HG02885 (cell line): ENCODE results near the gene OPTC.
"Not testable (repeated sequence)": the region's sequence is repeated elsewhere in the genome, so short reads cannot be mapped to it uniquely, and the experiment has no call there.

Experiments
- ATAC-seq: cut with Tn5 transposase; IDR thresholded peaks from one replicate; pipeline ENCODE4 v1.9.1; 2021; ENCODE audit warnings: mild to moderate bottlenecking; ENCODE audit not compliant: unreplicated experiment, poor library complexity

OPTC gene

DNA sequence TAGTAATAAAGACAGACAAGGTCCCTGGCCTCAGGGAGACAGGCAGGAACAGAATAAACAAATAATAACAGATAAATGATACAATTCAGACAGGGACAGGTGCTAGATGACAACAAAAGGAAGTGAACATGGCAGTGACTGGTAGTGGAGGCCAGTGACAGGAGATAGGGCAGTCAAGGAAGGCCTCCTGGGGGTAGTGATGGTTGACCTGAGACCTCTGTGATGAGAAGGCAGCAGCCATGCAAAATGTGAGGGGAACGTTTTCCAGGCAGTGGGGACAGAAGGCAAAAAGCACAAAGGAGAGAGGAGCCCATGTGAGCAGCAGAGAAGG lies 18.5 kb downstream of the OPTC start:
- ATAC-seq: no peak

DNA sequence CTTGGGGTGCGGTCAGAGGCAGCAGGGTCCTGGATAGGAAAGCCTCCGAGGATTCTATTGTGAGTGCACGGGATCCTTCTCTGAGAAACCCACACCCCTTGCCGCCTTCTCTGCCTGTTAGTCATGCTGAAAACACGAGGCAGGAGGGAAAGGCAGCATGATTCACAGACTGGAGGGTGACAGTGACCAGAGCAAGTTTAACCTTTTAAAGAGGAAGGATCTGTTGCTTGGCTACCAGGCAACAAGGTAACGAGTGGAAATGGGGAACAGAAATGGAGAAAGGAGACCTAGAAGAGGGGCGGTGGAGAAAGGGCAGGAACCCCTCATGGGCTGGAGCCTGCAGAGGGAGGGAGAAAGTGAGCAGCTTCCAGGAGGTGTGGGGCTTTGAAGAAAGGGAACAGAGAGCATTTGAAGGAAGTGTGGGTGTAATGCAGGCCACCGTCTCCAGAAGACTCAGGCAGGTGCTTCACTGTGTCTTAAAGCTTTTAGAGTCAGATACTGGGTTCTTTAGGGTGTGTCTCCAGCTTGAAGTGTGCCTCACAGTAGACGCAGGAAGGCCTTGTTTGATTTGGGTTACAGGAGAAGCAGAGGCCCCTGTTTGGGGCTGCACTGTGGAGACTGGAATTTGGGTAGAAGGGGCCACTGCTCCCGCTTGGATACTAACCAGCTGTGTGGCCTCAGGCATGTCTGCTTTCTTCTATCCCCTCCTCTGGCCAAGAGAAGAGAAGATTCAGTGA lies 19.1 kb downstream of the OPTC start:
- ATAC-seq: no peak

GRCh38 chr1:203513585-203514031 lies 19.7 kb downstream of the OPTC start:
- no peak for ATAC-seq

DNA sequence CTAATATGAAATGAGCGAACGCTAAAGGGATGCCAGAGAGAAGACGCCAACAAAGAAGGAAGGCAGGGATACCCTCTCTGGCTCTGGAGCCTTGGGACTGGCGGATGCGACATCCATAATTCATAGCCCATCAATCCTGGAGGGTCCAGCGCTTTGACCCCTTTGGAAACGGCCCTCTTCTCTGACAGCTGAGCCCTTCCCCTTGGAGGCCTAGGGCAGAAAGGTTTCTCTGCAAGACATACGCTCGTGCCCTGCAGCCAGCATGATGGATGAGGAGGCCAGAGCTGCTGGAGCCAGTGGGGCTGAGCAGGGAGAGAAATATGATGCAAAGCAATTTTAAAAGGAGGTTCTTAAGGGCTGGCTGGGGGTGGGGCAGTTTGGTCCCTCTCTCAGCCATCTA lies 22.2 kb downstream of the OPTC start:
- ATAC-seq: no peak

- ATAC-seq: no peak
Measured at GRCh38 chr1:203516906-203517305, 23.0 kb downstream of the OPTC start.

GRCh38 chr1:203517426-203518110 lies 23.6 kb downstream of the OPTC start:
- no peak for ATAC-seq

GRCh38 chr1:203518139-203518538 lies 24.2 kb downstream of the OPTC start:
- not testable (repeated sequence) for ATAC-seq

DNA sequence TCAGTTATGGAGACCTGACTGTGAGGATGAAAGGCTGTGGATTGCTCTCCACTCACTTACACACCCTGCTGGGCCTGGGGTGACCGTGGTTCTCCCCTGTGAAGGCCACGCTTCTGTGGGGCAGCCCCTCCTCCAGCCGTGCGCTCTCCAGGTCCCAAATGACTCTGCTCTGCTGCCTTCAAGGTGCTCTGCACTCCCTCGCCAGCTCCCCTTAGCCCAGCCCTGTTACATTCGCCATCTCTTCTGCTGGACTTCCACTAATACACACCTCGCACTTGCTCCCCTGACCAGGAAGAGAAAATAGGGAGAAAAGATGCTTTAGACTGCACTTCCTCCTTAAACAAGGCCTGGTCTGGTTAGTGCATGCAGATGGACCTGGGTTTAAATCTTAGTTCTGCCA lies 24.6 kb downstream of the OPTC start:
- no peak for ATAC-seq

DNA sequence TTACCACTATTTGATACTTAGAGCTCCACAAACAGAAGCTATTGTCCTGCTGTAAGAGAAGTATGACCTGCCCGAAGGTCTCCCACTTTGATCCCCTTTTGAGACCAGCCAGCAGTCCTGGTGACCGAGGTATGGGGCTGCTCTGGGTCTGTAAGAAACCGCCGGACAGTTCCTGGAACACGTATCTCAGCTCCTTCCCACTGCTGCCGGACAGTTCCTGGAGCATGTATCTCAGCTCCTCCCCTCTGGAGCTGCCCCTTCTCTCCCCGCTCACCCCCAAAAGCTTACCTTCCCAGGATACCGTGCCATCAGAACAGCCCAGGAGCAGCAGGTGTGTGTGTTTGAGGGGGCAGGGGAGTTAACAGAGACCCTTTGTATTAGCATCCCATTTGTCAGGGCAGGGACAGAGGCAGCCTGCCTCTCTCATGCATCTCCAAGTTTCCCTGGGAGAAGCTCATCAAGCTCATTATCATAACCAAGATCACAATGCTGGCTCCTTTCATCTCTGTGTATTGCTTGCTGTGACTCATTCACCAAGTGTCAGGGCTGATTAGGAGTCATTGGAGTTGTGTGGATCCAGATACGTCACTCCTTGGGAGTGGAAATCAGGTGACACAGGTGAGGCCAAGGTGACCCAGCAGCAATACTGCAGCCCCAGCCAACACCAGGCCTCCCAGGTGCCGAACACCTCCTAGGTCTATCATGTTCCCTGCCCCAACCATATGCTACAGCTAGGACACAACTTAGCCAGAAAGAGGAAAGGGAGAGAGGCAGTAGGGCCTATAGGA lies 25.3 kb downstream of the OPTC start:
- no peak for ATAC-seq

GRCh38 chr1:203519896-203520295 lies 25.9 kb downstream of the OPTC start:
- no peak for ATAC-seq

- no peak for ATAC-seq
Measured at GRCh38 chr1:203520315-203520714, 26.4 kb downstream of the OPTC start.

DNA sequence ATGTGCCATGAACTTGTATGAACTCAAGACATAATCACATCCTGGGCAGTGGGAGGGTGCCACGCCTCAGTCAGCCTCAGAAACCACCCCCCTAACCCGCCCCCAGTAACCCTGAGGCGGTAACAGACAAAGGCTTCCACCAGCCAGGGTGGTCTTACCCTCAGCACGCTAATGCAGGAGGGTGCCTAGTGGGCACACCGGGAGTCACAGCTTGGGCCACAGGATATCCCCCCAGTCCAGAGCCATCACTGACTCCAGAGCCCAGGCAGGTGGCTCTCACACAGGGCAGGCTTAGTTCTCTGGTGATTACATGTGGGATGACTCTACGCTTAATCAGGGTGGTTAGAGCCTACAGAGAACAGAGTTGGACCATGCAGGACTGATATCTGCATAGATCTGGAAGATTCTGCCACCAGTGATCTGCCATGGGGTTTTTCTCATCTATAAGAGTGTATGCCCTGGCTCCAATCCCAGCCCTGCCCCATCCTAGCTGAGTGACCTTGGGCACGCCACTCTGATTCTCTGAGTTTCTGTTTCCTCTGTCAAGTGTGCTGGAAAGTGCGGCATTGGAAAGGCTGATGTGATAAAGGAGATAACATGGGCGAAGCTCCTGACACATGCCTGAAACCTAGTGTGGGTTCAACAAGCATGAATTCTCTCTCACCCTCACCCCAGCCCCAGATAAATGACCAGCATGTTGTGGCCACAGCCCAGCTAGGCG lies 27.3 kb downstream of the OPTC start:
- no peak for ATAC-seq

- ATAC-seq: no peak
Measured at GRCh38 chr1:203521812-203522211, 27.9 kb downstream of the OPTC start.

DNA sequence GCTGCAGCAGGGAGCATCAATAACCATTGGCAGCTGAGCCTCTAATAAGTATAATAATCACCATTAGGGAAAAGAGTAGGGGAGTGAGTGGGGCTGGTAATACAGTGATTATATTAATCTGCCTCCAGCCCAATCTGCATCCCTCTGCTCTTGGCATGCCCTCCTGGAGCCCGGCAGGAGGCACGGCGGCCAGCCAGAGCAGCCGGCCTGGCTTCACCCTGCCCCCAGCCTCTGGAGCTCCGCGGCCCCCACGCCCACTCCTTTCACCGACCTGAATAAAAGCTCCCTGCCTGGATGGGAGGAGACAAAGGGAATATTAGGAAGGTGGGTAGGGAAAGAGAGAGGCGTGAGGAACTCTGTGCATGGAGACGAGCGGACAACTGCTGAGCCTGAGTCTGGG lies 28.3 kb downstream of the OPTC start:
- ATAC-seq: no peak

GRCh38 chr1:203523667-203524066 lies 29.7 kb downstream of the OPTC start:
- no peak for ATAC-seq

GRCh38 chr1:203524152-203524551 lies 30.2 kb downstream of the OPTC start:
- ATAC-seq: no peak

DNA sequence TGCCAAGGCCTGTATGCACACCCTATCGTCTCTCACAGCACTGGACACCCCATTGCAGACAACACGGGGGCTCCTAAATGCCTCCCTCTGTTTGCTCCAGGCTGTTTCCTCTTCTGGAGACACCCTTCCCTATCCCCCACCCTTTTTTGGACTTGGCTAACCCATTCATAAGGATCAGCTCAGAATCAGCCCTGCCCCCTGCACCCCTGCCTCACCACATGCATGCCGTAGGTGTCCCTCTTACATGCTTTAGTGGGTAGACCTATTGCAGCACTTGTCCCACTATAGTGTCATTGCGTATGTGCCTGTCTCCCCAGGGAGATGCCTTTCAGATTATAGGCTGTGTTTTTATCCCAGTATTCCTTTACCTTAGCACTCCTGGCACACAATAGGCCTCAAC lies 30.9 kb downstream of the OPTC start:
- no peak for ATAC-seq

DNA sequence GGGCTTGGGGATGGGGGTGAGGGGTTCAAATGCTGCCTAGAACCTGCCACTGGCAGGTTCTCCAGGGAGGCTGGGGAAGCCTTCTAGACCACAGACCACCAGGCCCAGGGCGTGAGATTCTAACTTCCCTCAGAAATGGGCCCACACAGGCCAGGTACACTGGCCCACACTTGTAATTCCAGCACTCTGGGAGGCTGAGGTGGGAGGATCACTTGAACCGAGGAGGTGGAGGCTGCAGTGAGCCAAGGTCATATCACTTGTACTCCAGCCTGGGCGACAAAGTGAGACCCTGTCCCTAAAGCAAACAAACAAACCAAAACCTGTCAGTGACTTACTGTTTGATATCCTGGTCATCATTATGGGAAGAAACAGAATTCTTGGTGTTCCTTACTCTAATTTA lies 31.7 kb downstream of the OPTC start:
- no peak for ATAC-seq

GRCh38 chr1:203526130-203526529 lies 32.2 kb downstream of the OPTC start:
- ATAC-seq: no peak

DNA sequence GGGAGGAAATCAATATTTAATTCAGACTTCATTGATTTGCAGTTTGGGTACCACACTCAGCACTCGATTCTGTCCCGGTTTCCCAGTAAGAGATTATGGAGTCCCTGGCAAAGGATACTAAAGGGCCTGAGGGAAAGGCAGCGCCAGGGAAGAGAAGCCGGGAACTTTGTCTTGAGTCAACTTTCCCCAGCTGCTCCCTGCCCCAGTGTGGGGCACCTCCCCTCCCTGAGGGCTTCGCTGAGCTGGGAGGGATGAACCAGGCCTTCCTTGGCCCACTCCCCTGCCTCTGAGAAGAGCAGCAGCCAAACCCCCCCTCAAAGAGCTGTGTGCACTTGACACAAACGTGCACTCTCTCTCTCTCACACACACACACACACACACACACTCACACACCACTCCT lies 32.6 kb downstream of the OPTC start:
- no peak for ATAC-seq

DNA sequence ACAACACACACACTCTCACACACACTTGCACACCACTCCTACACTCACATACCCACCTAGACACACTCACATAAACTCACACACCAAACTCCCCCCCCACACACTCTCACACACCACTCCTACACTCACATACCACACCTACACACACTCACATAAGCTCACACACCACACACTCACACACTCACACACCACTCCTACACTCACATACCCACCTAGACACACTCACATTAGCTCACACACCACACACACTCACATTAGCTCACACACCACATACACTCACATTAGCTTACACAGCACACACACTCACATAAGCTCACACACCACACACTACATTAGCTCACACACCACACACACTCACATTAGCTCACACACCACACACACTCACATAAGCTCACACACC lies 33.1 kb downstream of the OPTC start:
- ATAC-seq: no peak
